Measurements from ENCODE around the gene LRRC74B. TPM values are rescaled to one million over a fixed set of nuclear protein-coding genes. Genes with fewer than 3 reads are reported as not detected.

LRRC74B gene, protein sequence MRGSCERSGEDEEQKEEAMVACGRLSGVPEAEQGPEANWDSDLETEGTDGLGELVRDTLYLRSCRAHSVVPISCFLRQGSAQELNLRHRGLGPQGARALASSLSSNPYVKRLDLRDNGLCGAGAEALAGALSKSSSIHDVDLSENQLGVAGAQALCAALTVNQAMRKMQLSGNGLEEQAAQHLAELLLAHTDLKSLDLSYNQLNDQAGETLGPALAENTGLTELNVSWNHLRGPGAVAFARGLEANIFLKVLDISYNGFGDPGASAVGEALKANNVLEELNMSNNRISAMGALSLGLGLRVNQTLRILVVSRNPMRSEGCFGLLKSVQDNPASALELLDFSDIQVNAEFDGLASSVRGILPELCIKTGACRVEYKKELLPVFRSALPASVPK
- not detected in 2 replicates for total RNA-seq

DNA sequence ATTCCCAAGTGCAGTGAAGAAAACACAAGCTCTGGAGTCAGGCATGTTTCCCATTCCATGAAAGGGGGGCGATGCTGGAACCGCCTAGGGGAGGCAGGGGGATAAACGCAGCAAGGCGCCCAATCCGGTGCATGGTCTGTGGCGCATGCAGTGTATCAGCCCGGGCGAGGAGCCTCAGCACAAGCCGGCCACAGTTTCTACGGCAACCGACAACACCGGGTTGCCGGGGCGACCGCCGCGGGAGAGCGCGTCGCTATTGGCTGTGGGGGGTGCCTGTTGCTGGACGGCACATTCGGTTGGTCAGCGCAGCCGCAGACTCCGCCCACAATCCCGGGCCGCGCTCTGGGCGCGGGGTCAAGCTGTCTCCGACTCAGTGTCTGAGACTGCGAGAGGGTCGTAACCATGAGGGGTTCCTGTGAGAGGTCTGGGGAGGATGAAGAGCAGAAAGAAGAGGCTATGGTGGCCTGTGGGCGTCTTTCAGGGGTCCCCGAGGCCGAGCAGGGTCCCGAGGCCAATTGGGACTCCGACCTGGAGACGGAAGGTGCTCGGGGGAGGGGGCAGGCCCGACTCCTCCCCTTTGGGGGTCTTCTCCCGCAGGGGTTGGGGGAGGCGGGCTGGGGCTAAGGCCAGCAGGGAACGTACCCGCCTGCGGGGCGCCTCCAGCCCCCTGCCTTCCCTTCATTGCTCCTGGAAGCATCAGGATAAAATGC, at the start of gene LRRC74B:
Gene LRRC74B (plus strand): TSS at position 362 of the 710 bp plus-strand sequence. CDS start 41 bp downstream, at position 403.

DNA sequence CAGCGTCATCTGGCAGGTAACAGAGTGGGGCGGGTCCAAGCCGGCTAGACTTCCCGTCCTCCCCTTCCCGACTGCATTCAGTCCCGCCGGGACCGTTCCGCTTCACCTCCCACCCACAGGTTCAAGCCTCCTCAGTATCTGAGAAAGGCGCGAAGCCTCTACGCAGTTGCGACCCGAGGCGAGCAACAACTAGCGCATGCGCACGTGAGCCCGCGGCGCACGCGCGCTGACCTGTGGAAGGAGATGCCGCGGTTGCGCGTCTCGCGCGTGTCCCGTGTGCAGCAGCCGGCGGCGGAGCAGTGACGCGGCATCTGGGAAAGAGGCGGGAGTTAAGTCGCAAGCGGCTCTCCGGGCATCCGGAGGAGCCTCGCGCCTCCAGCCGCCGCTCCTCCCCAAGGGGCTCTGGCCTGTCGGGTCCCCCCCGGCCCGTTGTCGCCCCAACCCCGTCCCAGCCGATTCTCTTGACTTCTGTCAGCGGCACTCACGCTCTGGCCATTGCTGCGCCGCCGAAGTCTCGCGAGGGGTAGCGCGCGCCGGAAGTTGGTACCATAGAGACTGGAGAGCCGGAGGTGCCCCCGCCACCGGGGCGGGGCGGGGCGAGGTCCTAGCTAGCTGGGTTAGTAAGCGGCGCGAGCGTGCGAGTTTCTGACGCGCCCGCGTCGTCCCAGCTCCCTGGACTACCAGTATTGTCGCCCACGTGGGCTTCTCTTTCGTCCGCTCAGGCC, 44.0 kb upstream of the LRRC74B start, which contains the start of gene THAP7:
Gene THAP7 (minus strand): TSS at position 518 of the 725 bp plus-strand sequence. CDS start 207 bp downstream, at position 311.

DNA sequence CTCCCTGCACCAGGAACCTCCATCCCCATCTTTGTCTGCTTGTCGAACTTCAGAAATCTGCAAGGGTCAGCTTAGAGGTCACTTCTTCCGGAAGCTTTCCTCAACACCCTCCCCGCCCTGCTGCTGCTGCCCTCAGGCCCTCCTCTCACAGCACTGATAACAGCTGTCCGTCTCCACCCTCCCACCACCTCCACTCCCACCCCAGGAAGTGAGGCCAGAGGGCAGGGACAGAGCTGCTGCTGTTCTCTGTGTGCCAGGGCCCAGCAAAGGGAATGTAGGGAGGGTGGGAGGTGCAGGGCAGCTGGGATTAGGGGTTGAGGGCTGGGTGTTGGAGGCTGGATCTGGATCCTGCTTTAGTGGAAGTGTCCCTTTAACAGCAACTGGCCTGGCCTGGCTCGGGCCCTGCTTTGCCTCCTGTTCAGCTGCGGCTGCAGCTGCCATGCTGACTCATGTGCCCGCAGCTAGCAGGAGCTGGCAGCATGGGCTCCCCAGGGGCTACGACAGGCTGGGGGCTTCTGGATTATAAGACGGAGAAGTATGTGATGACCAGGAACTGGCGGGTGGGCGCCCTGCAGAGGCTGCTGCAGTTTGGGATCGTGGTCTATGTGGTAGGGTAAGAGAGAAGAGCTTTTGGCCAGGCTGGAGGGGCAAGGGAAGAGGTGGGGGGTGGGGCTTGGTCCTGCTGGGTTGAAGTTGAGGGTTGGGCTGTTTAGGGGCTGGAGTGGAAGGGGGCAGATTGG, 30.9 kb upstream of the LRRC74B start, which contains the start of gene P2RX6:
Gene P2RX6 (plus strand): TSS at position 440 of the 740 bp plus-strand sequence. CDS start 10 bp downstream, at position 450.

DNA sequence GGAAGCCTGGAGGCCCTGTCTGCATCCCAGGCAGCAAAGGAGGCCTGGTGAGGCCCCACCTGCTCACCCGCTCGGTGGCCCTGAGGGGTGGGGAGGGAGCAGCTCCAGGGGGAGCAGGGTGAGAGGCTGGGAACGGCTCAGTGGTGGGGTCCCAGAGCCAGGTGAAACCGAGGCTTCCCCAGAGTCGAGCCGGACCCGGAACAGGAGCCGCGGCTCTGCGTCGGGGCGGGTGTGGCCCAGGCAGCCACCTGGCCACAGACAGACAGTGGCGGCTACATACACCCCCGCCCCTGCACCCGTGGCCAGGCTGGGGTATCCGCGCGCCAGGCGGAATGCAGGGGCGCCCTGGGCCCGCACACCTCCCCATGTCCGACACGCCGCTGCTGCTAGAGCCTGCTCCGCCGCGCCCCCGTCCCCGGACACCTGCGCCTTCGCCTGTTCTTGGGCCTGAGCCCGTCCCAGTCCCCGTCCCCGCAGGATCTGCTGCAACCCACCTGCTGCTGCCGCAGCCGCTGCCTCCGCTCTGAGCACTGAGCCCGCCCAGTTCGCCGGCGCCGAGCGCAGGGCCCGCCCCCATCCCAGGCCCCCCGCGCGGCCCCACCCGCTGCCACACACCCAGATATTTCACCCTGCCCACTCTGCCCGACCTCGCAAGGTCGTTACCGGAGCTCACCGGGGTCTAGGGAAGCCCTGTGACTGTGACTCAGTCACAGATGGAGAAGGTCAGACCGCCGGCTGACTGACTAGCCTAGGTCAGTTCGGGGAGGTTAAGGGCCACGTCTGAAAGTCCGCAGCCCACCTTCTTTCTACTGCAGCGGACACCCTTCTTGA, 13.5 kb upstream of the LRRC74B start, which contains the start of gene SLC7A4:
Gene SLC7A4 (minus strand): TSS at position 525 of the 831 bp plus-strand sequence. CDS start 749 bp downstream, outside the sequence.

Other genes starting within 250 kb of the LRRC74B start
- gene PI4KA, start 187.1 kb upstream of the LRRC74B start, total RNA-seq = 31.9 and 34.8 TPM in 2 replicates
- 12.9 and 14.5 TPM in 2 replicates for gene SNAP29, start 186.9 kb upstream of the LRRC74B start, total RNA-seq
- gene CRKL, start 128.5 kb upstream of the LRRC74B start, total RNA-seq = 29.4 and 30.2 TPM in 2 replicates
- gene AIFM3, start 78.7 kb upstream of the LRRC74B start, total RNA-seq = 0.17 and 0.74 TPM in 2 replicates
- 33.7 and 34.8 TPM in 2 replicates for gene LZTR1, start 63.6 kb upstream of the LRRC74B start, total RNA-seq
- 31.2 and 35.6 TPM in 2 replicates for gene THAP7, start 43.8 kb upstream of the LRRC74B start, total RNA-seq
- 0.34 and 0.74 TPM in 2 replicates for gene P2RX6, start 30.8 kb upstream of the LRRC74B start, total RNA-seq
- 0.15 and 0.17 TPM in 2 replicates for gene SLC7A4, start 13.4 kb upstream of the LRRC74B start, total RNA-seq

Data from bronchus fibroblast of lung (primary cell).